Ureter (tissue), 1 donor: ENCODE results near the gene WDFY4. TPM values are rescaled to one million over a fixed set of nuclear protein-coding genes. Genes with fewer than 3 reads are reported as not detected.

Source experiments
- DNase-seq: peaks from one replicate; pipeline ENCODE4 v3.0.0-alpha.2; 2020; ENCODE audit warnings: low spot score
- total RNA-seq: library from RNA; stranded (reverse); gene quantifications from one replicate; pipeline ENCODE4 v1.2.4, GENCODE V29; 2023
- donor health status: DM: yes; HTN: yes; CAD: no.

WDFY4 gene
- total RNA-seq, 1 donor from 2014 or later: 7.0 TPM

DNA sequence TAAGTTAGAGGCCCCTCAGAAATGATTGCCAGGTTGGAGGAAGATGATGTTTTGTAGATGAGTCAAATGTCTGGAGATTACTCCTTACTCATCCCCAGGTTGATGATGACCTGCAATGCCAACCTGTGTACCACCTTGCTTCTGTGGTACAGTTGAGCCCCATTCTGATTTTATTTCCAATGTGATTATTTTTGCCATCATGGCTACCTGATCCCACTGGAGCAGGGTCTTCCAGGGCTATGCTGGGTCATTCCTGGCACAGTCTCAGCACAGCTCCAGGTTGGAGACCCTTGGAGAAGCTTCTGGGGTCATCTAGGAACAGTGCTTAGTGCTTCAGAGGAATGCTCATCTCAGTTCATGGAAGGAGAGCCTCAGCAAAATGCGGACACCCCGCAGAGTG, 220.6 kb downstream of the WDFY4 start:
- no peak for DNase-seq

DNA sequence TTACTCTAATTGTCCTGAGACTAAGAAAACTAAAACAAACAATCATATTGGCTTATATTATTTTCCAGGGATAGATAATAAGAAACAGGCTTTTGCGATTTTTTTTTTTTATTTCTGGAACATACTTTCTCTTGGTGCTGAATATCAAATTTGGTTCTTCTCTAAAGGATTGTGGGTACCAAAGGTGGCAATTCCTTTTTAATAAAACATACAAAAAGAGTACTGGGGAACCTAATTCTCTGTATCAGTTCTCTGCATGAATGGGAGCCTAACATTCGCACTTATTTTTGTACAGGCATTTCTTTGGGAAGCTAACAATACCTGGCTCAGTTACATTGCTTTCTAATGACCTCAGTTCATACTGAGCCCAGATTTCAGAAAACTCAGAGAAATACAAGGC, 222.2 kb downstream of the WDFY4 start:
- no peak for DNase-seq

DNA sequence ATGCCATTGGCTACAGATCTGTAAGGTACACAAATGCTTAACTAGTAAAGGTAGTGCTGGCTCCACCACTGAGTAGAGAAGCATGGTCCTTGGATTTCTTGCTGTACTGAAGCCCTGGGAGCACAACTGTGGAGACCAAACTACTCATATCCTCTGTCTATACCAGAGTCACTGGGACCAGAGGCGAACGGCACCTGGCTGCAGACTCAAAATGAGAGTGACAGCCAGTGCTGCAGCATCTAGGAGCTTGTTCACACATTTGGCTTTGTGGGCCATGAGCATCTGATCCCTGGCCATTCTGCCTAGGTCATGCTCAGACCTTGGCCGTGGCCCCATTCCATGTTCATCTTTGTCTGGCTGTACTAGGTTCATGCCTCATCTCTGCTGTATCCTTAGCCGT, 223.1 kb downstream of the WDFY4 start:
- DNase-seq: no peak

DNA sequence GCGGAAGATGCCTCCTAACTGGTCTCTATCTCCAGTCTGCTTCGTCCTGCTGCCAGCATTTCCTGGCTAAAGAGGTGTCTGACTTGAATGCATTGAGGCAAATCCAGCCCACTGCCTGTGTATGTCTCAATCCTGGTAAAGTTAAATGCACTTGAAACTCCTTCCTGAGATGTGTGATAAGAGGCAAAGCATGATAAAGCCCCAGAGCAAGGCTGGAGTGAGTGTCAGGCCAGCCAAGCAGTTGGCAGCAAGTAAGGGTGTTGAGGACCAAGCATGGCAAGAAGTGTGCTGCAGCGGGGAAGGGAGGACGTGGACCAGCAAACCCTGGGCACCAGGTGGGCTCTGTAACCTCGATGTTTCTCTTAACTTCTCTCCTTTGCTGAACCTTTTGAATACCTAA, 225.9 kb downstream of the WDFY4 start:
- DNase-seq: peak; percentile 10

DNA sequence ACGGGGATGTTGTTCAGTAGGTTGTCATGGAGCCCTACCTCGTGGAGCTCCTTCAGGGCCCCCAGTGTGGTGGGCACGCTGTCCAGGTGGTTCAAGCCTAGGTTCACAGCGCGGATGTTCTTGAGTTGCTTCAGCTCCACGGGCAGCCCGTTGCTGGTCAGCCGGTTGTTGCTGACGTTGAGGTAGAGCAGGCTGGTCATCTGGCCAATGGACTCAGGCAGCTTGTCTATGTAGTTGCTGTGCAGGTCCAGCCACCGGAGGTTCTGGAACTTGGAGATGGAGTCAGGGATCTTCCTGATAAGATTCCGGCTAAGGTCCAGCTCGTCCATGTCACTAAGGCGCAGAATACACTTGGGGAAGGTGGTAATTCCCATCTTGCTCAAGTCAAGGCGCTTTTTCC, 229.0 kb downstream of the WDFY4 start:
- peak; percentile 18 for DNase-seq

DNA sequence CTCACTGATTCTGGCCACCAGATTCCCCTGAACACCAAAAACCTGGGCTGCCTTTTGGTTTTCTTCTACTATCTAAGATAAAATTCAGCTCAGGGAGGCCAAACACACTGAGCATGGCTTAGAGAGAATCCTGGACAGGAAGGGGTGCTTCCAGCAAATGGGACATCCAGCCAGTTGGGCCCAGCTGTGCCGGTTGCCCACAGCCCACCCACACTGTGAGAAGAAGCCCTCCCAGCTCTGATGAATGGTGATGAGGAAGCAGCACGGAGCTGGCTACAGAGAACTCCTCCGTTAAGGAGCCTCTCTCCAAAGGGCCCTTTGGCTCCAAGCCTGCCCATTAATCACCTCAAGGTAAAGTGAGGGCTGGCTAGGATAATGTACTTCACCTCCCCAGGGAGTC, 239.1 kb downstream of the WDFY4 start:
- DNase-seq: no peak

DNA sequence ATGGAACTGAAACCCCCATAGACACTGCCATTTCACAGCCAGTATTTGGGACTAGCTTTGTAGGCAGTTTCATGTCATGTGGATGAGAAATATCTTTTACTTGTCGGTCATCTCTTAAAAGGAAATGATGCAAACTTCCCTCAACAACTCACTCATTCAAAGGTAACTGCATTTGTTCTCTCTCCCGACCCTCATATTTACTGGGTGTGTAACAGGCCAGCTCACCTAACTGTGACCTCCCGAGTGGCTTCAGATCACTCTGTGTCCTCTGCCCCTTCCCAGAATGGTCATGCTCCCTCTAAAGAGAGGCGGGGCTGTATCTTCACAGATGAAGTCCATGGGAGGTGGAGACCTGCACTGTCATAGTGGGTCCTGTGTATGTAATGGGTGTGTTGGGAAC, 240.3 kb downstream of the WDFY4 start:
- no peak for DNase-seq

DNA sequence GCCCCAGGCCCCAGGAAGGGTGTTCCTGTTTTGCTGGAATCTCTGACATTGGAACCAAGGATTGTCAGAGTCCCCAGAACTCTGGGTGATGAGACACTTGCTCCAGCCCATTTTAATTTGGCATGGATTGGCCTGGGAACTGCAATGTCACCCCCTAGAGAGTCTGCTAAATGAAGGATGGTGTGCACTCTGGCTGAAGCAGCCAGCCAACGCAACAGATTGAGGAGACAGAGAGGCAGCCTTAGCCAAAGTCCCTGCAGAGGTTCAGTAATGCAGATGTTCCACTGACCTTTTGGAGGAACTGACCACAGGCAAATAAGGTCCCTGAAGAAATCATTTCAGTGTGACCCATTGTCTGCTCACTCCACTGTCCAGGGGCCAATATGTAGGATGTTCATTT, 241.6 kb downstream of the WDFY4 start:
- no peak for DNase-seq

DNA sequence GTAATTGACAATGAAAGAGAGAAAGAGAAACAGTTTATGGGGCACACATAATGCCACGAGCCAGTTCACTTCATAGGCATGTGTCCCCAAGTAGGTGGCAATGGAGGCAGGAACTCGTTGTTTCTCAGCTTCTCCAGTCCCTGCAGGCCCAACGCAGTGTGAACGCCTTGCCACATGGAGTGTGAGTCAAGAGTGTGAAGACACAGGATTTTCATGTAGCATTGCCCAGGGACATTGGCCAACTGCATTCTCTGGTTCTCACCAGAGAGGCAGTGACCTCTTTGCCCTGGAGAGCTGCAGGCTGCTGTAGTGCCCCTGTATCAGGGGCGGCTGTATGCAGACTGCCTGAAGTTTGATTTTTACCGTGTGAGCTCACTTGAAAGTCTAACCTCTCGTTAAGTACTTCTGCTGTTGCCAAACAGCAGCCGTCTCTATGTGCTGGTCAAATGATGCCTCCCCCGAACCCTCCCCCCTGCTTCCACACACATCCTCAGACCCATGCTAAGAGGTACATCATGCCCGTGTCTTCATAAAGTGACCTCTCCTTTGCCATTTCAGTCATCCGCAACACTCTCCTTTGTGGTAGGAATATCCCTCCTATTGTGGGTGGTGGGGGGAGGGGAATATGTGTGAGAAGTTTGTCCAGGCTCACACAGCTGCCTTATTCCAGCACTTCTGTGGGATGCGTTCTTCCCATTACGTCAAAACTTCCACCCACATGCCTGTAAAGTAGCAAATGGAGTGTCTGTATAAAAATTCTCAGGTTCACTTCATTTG, 242.3 kb downstream of the WDFY4 start:
- DNase-seq: no peak

DNA sequence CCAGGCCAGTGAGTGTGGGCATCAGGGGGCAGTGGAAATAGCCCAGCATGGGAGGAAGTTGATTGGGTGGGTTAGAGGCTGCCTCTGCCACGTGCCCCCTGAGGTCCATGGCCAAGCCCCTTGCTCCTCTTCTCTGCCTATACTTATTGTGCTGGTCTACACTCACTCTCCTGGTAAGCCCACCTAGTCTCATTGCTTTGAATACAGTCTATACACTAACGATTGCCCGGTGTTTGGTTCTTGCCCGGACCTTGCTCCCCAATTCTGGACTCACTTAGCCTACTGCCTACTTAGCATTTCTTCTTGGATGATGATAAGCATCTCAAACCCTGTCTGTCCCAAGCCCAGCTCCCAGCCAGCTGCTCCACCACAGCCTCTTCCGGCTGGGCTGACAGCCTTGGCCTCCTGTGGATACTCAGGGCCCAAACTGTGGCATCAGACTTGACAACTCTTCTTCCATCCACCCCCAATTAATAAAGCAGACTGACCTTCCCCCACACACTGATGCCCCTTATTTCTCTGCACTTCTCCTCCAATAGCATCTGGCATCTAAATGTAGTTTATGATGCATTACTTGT, 244.8 kb downstream of the WDFY4 start:
- DNase-seq: peak; percentile 15

DNA sequence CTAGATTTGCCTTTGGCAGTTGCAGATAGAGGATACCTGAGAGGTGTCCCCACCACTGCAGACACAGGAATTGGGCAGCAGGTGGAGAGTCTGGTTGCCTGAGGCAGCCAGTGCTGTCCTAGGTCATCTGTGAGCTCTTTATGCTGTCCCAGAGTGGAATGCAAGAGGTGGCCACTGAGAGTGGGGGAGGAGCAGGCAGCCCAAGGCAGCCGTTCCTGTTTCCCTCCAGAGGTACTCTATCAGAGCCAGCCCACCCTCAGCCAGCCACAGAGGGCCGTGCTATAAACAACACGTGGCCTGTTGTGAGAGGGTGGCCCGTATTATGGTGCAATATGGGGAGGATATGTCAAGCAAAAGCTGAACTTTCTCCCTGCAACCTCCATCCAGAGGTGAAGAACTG, 246.5 kb downstream of the WDFY4 start:
- peak; percentile 29 for DNase-seq

DNA sequence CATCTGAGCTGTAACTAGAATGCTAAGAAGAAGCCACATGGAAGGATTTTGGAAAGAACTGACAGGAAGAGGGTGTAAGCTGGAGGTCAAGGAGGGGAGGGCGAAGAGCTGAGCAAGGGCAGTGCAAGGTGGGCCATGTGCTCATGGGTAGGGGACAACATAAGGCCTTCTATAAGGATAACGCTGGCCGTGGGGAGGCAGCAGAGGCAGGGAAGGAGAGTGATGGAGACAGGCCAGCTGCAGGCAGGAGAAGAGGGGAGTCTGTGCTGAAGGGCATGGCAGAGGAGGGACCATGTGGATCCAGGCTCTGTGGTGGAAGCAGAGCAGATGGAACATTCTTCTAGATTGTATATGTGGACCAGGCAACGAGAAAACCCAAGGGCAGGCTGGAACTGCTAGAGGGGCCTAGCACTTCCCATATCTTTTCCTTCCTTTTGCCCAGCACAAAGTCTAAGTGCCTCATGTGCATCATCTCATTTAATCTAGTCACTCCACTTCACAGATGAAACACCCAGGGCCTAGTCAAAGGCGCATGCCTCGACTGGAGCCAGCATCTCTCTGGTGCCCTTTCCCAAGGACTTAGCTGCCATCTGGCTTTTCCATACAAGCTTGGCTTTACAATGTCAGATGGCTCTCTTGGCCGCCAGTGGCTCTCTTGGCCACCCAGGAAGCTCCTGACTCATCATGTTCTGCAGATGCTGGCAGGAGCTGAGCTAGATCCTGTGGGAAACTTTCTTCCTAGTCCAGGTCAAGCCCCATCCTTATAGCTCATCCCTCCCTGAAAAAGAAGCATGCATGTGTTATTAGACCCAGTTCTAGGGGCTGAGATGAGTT, 248.4 kb downstream of the WDFY4 start:
- DNase-seq: no peak

DNA sequence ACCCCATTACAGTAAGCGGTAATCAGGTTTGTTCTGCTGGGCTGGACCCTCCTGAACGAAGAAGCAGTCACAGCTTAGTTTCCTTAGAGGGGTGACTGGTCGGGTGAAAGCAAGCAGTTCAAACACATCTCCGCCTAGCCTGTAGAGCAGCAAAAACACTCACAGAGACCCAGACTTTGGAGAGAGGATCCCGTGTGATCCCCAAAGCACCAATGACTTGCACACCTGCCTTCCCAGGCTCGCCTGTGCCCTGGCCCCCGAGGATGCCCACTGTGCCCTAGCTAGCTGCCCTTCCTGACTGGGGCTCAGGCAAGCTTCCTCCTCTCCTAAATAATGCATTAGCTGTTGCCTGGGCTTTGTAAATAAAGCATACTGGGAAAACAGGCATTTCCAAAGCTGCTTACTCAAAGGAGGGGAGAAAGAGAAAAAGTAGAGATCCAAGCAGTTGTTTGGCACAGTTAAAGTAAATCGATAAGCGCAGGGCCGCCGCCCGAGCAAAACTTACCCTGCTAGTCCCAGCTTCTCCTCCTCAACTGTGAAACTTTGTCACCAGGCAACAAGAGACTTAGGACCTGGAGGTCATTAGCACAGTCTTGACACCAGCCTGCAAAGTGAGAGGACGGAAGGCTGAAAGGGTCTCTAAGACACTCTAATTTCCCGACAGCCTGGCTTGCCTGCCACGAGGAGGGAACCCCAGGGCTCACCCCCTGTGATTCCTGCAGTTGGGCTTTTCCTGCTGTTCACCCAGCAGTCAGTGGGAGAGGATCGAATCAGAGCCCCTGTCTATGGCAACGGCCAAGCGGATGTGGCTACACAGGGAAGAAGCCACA, 250.2 kb downstream of the WDFY4 start:
- no peak for DNase-seq

DNA sequence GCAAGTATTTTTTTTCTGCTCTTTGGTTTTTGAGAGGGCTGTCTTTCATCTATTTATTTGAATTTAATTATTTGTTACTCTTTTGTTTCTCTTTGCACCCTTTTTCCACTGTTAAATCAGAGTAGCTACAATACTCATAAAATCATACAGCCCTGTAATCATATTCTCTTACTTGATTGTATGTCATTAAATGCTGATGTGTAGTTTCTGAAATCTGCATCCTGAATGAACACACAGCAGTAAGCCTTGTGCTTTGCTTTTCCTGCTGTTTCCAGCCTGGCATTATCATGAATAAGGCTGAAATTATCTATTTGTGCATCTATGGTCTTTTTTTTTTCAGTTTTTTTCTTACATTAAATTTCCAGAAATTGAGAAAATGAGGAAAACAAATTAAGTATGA, 250.9 kb downstream of the WDFY4 start:
- DNase-seq: no peak

DNA sequence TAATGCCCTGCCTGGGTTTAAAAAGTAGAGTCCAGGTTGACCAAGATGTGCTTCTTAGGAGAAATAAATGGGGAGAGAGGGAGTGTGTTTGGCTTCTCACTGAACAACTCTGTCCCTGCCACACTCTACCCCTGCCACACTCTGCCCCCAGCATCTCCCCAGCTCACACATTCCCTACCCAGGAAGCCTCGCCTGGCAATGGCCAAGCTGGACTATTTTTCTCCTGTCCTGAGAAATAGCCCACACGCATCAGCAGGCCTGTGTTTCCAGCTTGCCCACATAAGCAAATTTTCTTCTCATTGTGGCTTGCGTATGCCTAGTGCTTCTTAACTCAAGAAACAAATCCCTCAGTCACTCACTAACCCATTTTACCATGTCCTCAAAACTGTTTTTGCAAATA, 253.1 kb downstream of the WDFY4 start:
- DNase-seq: no peak

DNA sequence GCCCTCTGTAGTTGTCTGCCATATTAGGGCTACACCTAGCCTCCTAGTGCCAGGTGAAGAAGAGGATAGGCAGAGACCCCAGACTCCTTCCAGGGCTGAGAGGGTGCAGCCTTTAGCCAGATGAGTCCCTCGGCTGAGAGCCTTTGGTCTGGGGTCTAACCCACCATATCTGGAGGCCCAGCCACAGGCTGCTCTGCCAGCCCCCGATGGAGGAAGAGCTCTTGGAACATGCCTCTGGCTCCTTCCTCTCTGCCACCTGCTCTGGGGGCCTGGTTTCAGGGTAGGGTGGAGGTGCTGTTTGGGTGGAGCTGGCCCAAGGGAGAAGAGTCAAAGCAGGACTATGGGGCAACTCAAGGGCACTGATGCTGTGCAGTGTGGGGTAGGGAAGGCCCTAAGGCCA, 253.6 kb downstream of the WDFY4 start:
- no peak for DNase-seq

DNA sequence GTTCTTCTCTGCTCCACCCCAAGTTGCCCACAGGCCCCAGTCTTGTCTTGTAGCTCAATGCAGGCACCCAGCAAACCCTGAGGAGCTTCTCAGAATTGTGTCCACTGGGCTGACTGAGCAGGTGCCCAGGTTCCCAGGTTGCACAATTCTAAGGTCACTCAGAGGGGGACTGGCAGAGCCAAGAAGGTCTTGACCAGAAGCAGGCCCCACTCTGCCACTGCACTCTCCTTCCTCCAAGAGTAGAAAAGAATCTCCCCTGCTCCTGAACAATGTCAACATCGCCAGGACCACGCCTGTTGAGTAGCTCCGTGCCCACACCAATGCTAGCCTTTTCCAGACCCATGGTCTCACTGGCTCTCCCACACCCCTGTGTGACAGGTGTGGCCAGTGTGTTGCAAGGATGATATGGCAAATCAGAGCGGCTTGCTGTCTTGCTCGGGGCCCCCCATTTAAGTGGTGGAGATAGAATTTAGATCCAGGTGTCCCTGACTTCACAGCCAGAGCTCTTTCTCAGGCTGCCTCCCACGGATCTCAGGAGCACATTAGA, 254.4 kb downstream of the WDFY4 start:
- DNase-seq: no peak

DNA sequence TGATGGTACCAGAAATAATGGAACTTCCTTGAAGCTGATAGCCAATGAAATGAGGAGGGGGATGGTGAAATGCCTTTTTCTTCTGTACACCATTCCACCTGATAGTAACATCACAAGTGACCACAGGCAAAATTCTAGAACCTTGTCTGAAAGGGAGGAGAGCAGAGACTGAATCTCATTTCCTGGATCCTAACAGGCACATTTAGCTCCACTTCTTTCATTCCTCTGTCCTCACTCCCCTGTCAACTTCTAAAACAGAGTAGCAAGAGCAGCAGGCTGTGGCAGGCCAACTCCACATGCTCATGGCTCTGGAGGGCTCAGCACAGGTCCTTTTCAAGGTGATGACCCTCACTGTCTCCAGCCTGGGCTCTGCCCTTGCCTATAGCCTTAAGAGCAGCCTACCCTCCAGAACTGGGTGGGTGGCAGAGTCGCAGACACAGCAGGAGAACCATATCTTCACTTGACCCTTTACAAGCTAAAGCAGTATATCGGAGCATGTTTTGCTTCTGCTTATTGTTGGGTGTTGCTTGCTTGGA, 255.2 kb downstream of the WDFY4 start, which contains the start of gene LRRC18:
LRRC18 (minus strand) TSS at position 51 of the 536 bp plus-strand sequence. CDS start 25,685 bp downstream, outside the sequence.
- DNase-seq: no peak

DNA sequence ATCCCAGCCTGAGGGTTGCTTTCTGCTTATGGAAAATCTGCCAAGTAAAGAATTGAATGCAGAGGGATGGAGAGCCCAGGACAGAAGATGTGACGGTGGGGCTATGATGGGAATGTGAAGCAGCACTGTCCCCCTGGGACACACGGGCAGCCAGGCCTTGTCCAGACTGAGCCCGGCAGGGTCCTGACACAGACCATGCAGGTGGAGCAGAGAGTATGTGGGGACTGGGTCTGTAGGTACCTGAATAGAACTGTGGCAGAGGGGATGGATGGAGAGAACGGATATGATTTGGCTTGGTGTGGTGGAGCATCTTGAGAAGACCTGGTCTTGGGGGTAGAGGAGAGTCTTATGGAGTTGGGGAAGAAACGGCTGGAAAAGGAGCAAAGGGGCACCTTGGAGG, 255.7 kb downstream of the WDFY4 start:
- no peak for DNase-seq

DNA sequence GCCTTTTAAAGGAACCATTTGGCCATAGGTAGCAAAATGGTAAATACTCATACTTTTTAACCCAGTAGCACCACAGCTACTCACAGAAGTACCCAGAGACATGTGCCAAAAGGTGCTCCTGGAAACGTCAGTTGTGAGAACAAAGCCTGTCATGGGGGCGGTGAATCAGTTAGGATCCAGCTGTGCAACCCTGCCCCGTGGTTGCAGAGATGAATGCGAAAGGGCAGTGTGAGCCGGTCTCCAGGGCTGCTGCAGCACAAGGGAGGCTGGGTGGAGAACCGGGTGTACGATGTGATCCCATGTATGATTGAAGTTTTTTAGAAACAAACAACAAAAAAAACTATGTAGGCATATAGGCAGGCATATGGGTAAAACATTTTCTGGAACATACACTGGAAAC, 256.3 kb downstream of the WDFY4 start:
- DNase-seq: no peak

DNA sequence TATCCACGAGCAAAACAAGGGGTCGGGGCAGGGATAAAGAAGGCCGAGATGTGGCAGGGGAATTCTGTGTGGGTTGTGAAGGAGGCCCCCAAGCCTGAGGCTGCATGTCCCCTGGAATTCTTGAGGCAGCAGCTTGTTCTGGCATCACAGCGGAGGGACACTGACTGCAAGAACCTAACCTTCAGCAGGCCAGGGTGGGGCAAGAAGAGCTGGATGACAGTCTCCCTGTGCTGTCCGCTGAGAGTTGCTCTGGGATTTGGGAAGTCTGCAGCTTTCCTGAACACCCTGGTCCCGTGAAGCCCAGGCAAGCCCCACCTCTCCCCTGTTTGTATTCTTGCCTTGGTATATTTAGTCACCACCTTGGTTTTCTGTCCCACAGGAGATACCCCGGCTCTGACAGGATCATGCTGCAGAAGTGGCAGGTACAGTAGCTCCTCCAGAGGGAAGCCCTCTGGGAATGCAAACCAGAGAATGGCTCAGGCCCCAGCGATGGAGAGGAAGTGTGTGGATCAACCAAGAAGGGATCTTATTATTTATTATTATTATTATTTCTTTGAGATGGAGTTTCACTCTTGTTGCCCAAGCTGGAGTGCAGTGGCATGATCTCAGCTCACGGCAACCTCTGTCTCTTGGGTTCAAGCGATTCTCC, 256.9 kb downstream of the WDFY4 start:
- DNase-seq: no peak
